Heart right ventricle (tissue), 16 donors: ENCODE measurements around the gene SLC25A44. TPM values are rescaled to one million over a fixed set of nuclear protein-coding genes. Genes with fewer than 3 reads are reported as not detected.
A peak's percentile ranks its signal among the peaks of the same experiment; 100 is the strongest.

Experiments
- ATAC-seq, 8 donors: fragments of 200-7000 bp; cut with Tn5 transposase; one replicate each; pipeline ENCODE4 v1.9.1; 2020; ENCODE audit warnings: mild to moderate bottlenecking in 8 of 8, moderate library complexity in 8 of 8, moderate number of reproducible peaks in 1 of 8
- DNase-seq, 2 donors: peaks; one replicate each; pipeline ENCODE4 v3.0.0-alpha.2; 2020
- H3K27ac ChIP-seq, 10 donors: fragments of 200-600 bp; sonication (generic) in 2 of 10; one replicate each; pipeline versions ENCODE4 v1.5.0 to v1.8.0; 2020 to 2022; ENCODE audit warnings: mild to moderate bottlenecking in 3 of 10
- H3K27me3 ChIP-seq, 7 donors: fragments of 200-600 bp; one replicate each; pipeline ENCODE4 v1.8.0; 2021 to 2022; ENCODE audit warnings: mild to moderate bottlenecking in 2 of 7
- H3K36me3 ChIP-seq, 9 donors: fragments of 200-600 bp; sonication (generic) in 1 of 9; one replicate each; pipeline versions ENCODE4 v1.5.0 to v1.8.0; 2020 to 2022; ENCODE audit warnings: mild to moderate bottlenecking in 2 of 9
- H3K4me1 ChIP-seq, 9 donors: fragments of 200-600 bp; sonication (generic) in 1 of 9; one replicate each; pipeline versions ENCODE4 v1.5.0 to v1.8.0; 2020 to 2022; ENCODE audit warnings: mild to moderate bottlenecking in 4 of 9
- H3K4me3 ChIP-seq, 10 donors: fragments of 200-600 bp; sonication (generic) in 2 of 10; one replicate each; pipeline versions ENCODE4 v1.5.0 to v1.8.0; 2020 to 2022; ENCODE audit warnings: mild to moderate bottlenecking in 7 of 10, moderate library complexity in 2 of 10
- H3K9me3 ChIP-seq, 11 donors: fragments of 200-600 bp in 10 of 11; sonication (generic) in 2 of 11; one replicate each; pipeline versions ENCODE4 v1.5.0 to v1.8.0; 2013 to 2022; ENCODE audit warnings: mild to moderate bottlenecking in 2 of 11, control low read depth in 1 of 11, moderate library complexity in 1 of 11
- WGBS, 2 donors: extraction: QIAGEN DNeasy Blood & Tissue Kit; methylation state at CpG; one replicate each; pipeline ENCODE4 v1.1.7; 2013; ENCODE audit warnings: inconsistent platforms in 1 of 2; 5-methylcytosine and 5-hydroxymethylcytosine counted together
- intact Hi-C, 10 donors: fragments of 100-400 bp; cut with DNase I; formaldehyde crosslinking; loops; one replicate each; pipeline versions ENCODE4 v1.11.1 to v1.14.2; 2022
- polyA plus RNA-seq, 2 donors: library from polyadenylated mRNA; stranded (reverse); fragments of 200-250 nt; gene quantifications; one replicate each; pipeline ENCODE4 v1.2.3, GENCODE V29; 2013
- total RNA-seq, 10 donors: library from RNA; stranded (reverse); fragmentation: NEBNext Ultra II Directional in 3 of 10; extraction: Animal tissue kit (Norgen Biotek cat#: 25700) in 3 of 10; gene quantifications; one replicate each; pipeline versions ENCODE4 v1.2.1 to v1.2.4, GENCODE V29; 2021 to 2023
- TF ChIP-seq, protein P1 (sequence below), 9 donors: fragments of 200-600 bp; sonication (generic) in 2 of 9; IDR thresholded peaks; one replicate each; pipeline versions ENCODE4 v1.5.0 to v1.8.0; 2021 to 2022; ENCODE audit warnings: antibody characterized with exemption in 9 of 9, mild to moderate bottlenecking in 5 of 9, moderate library complexity in 1 of 9
- donor health status: Arrhythmogenic right ventricular cardiomyopathy.
- donor health status: ischemic (EF 13 %, LVEDD 7.1; RV severe dilation, severe dysfunction).
- donor health status: healthy with polysubstance abuse.
- donor health status: DM: no; HTN: yes; CAD: no.
- donor health status: DM: no; HTN: no; CAD: no.
- donor health status: ischemic (EF 25% LVEDD 6.9; RV normal size, moderate dysfunction).
- donor health status: ischemic (EF 25% LVEDD 5.7; RV mildly dilated, moderate dysfunction).
- donor health status: healthy.
- donor health status: DM: yes; HTN: yes; CAD: no.
- donor health status: Ischemic cardiomyopathy.
- donor health status: ischemic (EF 35%, LVEDD 5.7; RV mildly dilated, moderate dysfunction).
- donor health status: nonischemic (EF 11% LVEDD 7.7; RV severe dilation, severe dysfunction).
- donor health status: DM: yes; HTN: yes; CAD: no.
- donor health status: PGD.
- donor health status: ischemic (EF 29% LVEDD 5.4; RV normal size, mild dysfunction).
- donor health status: nonischemic (EF 23%, LVEDD 6.1; RV moderate dilation, normal function).

Gene SLC25A44
- total and polyA plus RNA-seq, 12 donors, result 7.0 to 26.0 (median 19.0) TPM

DNA sequence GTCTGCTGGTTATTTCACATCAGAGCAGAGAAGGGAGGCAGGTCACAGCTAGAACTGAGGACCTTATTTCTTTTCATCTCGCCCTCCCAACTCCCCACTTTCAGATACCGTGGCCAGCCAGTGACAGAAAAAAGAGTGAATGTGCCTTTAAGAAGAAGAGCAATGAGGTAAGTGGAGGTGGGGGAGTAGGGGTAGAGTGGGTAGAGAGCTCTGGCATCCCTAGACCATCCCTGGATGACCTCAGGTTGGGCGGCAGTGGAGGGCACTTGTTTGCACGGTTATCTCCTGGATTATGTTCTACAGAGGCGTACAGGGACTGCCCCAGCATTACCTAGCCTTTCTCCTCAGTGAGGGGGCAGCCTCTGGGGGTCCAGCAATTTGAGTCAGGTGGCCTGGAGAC lies 35.9 kb upstream of the SLC25A44 start:
- H3K4me3 ChIP-seq, result no peak overlapping the region
- H3K4me1 ChIP-seq, result peaks cover 3 to 54% (median 28%) of the 10 kb centered on the region in 9 donors
- 83 to 87% methylated on average over 5 of the region's 5 CpGs for WGBS, 2 donors
- TF ChIP-seq, protein P1, sequence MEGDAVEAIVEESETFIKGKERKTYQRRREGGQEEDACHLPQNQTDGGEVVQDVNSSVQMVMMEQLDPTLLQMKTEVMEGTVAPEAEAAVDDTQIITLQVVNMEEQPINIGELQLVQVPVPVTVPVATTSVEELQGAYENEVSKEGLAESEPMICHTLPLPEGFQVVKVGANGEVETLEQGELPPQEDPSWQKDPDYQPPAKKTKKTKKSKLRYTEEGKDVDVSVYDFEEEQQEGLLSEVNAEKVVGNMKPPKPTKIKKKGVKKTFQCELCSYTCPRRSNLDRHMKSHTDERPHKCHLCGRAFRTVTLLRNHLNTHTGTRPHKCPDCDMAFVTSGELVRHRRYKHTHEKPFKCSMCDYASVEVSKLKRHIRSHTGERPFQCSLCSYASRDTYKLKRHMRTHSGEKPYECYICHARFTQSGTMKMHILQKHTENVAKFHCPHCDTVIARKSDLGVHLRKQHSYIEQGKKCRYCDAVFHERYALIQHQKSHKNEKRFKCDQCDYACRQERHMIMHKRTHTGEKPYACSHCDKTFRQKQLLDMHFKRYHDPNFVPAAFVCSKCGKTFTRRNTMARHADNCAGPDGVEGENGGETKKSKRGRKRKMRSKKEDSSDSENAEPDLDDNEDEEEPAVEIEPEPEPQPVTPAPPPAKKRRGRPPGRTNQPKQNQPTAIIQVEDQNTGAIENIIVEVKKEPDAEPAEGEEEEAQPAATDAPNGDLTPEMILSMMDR (IDR thresholded peaks at IDR 0.05), result no peak
- intact Hi-C loops, result loop anchor here in 2 of 10 donors (5.0 kb wide), 2 partner anchors 34 to 39 kb away; partner anchors contain the start of gene SLC25A44 (in 1 of the 2)
- H3K36me3 ChIP-seq, result peaks cover 0 to 22% (median 0%) of the 10 kb centered on the region in 9 donors
- DNase-seq (no peak), ATAC-seq (no peak)
- no peak overlapping the region for H3K27ac ChIP-seq
- no peaks in the 10 kb centered on the region for H3K9me3 ChIP-seq
- H3K27me3 ChIP-seq, result no peaks in the 10 kb centered on the region

DNA sequence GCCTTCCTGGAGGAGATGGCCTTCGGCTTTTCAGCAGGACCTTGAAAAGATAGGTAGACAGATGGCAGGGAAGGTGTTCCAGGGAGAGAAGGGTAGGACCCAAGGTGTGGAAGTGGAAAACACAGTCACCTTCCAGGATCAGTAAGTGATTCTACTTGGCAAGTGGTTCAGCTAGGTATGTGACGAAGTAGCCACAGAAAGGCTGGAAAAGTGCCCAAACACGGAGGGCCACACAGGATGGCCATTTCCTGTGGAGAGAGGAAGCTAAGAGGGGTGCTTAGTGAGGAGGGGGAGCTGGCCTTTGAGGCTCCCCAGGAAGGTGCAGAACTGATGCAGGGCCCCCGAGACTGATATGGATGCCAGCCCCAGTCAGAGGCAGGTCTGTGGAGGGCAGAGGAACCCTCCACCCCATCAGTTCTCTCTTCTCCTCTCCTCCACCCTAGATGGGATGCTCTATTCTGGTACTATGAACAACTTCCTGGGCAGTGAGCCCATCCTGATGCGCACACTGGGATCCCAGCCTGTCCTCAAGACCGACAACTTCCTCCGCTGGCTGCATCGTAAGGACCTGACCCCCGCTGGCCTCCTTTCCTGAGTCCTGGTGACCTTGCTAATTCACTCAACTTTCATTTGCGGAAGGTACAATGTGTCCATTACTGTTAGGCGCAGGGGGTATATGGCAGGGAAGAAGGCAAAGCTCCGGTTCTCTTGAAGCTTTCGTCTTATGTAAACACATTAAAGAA lies 33.7 kb upstream of the SLC25A44 start:
- intact Hi-C loops, result loop anchor here in 3 of 10 donors (5.0 kb wide), 3 partner anchors 32 to 52 kb away; partner anchors contain the start of genes PMF1 (in 2 of the 3) and SLC25A44 (in 1 of the 3)
- 37 to 44% methylated on average over 13 of the region's 13 CpGs for WGBS, 2 donors
- peak; percentile 41 to 83 (median 78) for ATAC-seq
- no peaks in the 10 kb centered on the region for H3K27me3 ChIP-seq
- peak; percentile 47 to 77 for DNase-seq
- peaks cover 3 to 62% (median 32%) of the 10 kb centered on the region in 9 donors for H3K4me1 ChIP-seq
- peaks cover 0 to 30% (median 0%) of the 10 kb centered on the region in 9 donors for H3K36me3 ChIP-seq
- peak overlapping the region in 9 of 10 donors; percentile 40 to 68 (median 56) for H3K4me3 ChIP-seq
- no peaks in the 10 kb centered on the region for H3K9me3 ChIP-seq
- TF ChIP-seq, protein P1 (IDR thresholded peaks at IDR 0.05), result no peak
- H3K27ac ChIP-seq, result peak overlapping the region; percentile 71 to 93 (median 88)

DNA sequence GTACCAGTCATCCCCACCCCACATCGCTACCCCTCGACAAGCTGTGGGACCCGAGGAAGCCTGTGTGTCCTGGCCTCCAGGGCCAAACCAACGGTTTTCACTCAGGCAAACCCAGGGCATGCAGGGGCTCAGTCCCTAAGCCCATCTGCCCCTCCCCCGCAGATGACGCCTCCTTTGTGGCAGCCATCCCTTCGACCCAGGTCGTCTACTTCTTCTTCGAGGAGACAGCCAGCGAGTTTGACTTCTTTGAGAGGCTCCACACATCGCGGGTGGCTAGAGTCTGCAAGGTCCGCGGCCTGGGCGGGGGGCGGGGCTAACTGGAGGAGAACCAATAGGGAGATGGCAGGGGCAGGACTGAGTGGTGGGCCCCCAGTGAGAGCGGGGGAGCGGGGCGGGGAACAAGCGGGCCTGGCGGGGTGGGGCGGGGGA lies 33.1 kb upstream of the SLC25A44 start:
- WGBS, 2 donors, result 2 to 3% methylated on average over 20 to 22 of the region's 22 CpGs
- H3K4me3 ChIP-seq, result peak overlapping the region in 9 of 10 donors; percentile 40 to 68 (median 56)
- intact Hi-C loops, result loop anchor here in 2 of 10 donors (5.0 kb wide), 1 partner anchor 52 kb away; the partner anchor contains the start of gene PMF1 (in 2 of the 2)

More for the DNA sequence above, 33.1 kb upstream of the SLC25A44 start:
- H3K27me3 ChIP-seq, result no peaks in the 10 kb centered on the region
- no peaks in the 10 kb centered on the region for H3K9me3 ChIP-seq
- DNase-seq, result peak; percentile 88 to 93
- ATAC-seq, result peak; percentile 88 to 96 (median 90)
- peaks cover 0 to 32% (median 0%) of the 10 kb centered on the region in 9 donors for H3K36me3 ChIP-seq
- peaks cover 3 to 62% (median 32%) of the 10 kb centered on the region in 9 donors for H3K4me1 ChIP-seq
- TF ChIP-seq, protein P1 (IDR thresholded peaks at IDR 0.05), result no peak
- H3K27ac ChIP-seq, result peak overlapping the region; percentile 71 to 93 (median 88)
